GM19239 (cell line): ENCODE data around the gene TUBGCP6.

Experiments
- DNase-seq: peaks from one replicate; pipeline ENCODE4 v3.0.0; 2011; ENCODE audit warnings: low spot score; ENCODE audit not compliant: insufficient read length
- FAIRE-seq: peaks from 2 replicates; lab custom pipeline; 2011; peaks lifted over from hg19 to GRCh38; lab: Jason Lieb, UNC

Gene TUBGCP6

GRCh38 chr22:50264946-50265669 is 20.3 kb upstream of the TUBGCP6 start:
- DNase-seq: no peak

GRCh38 chr22:50264104-50264745 is 19.4 kb upstream of the TUBGCP6 start:
- DNase-seq: no peak
- no peak for FAIRE-seq

More at GRCh38 chr22:50264946-50265669, 20.3 kb upstream of the TUBGCP6 start:
- FAIRE-seq: no peak

- FAIRE-seq (no peak), DNase-seq (no peak)
Measured at GRCh38 chr22:50262973-50263617, 18.3 kb upstream of the TUBGCP6 start.

GRCh38 chr22:50262460-50262911 is 17.7 kb upstream of the TUBGCP6 start:
- FAIRE-seq: no peak
- no peak for DNase-seq

- FAIRE-seq (peak; percentile 14), DNase-seq (peak; percentile 97)
Measured at GRCh38 chr22:50261615-50262459, 17.0 kb upstream of the TUBGCP6 start, which contains the start of gene MAPK12. Gene MAPK12, minus strand, starts transcription at chr22:50261683. Its CDS starts 174 bp downstream, at chr22:50261509.

- DNase-seq (peak; percentile 83), FAIRE-seq (peak; percentile 66)
Measured at GRCh38 chr22:50260801-50261614, 16.2 kb upstream of the TUBGCP6 start.

- FAIRE-seq: no peak
- DNase-seq: no peak
Measured at GRCh38 chr22:50260434-50260800, 15.6 kb upstream of the TUBGCP6 start.

GRCh38 chr22:50259302-50259701 is 14.5 kb upstream of the TUBGCP6 start:
- no peak for DNase-seq
- no peak for FAIRE-seq

GRCh38 chr22:50258361-50259292 is 13.8 kb upstream of the TUBGCP6 start:
- no peak for FAIRE-seq
- no peak for DNase-seq

- FAIRE-seq (no peak), DNase-seq (no peak)
Measured at GRCh38 chr22:50257451-50258360, 12.9 kb upstream of the TUBGCP6 start.

- no peak for DNase-seq
- FAIRE-seq: no peak
Measured at GRCh38 chr22:50257041-50257440, 12.2 kb upstream of the TUBGCP6 start.

GRCh38 chr22:50256258-50256862 is 11.5 kb upstream of the TUBGCP6 start:
- FAIRE-seq (no peak), DNase-seq (no peak)

GRCh38 chr22:50255607-50256006 is 10.8 kb upstream of the TUBGCP6 start:
- DNase-seq (no peak), FAIRE-seq (no peak)

- DNase-seq (no peak), FAIRE-seq (no peak)
Measured at GRCh38 chr22:50255099-50255498, 10.3 kb upstream of the TUBGCP6 start.

GRCh38 chr22:50253941-50254340 is 9.1 kb upstream of the TUBGCP6 start:
- FAIRE-seq (no peak), DNase-seq (no peak)

GRCh38 chr22:50253046-50253915 is 8.5 kb upstream of the TUBGCP6 start:
- DNase-seq (no peak), FAIRE-seq (no peak)
